Jurkat, Clone E6-1 (cell line): ENCODE measurements around the gene ANKEF1.
A peak's percentile ranks its signal among the peaks of the same experiment; 100 is the strongest.
"Not testable (repeated sequence)": the region's sequence is repeated elsewhere in the genome, so short reads cannot be mapped to it uniquely, and the experiment has no call there.

ENCODE experiments used
- DNase-seq: peaks from one replicate; pipeline ENCODE4 v3.0.0-alpha.2; 2011; ENCODE audit warnings: low read depth, low spot score
- H3K4me3 ChIP-seq: 2 replicates; pipeline ENCODE4 v1.5.1; 2011; ENCODE audit warnings: mild to moderate bottlenecking, low read length, control low read depth, moderate library complexity

Gene ANKEF1

DNA sequence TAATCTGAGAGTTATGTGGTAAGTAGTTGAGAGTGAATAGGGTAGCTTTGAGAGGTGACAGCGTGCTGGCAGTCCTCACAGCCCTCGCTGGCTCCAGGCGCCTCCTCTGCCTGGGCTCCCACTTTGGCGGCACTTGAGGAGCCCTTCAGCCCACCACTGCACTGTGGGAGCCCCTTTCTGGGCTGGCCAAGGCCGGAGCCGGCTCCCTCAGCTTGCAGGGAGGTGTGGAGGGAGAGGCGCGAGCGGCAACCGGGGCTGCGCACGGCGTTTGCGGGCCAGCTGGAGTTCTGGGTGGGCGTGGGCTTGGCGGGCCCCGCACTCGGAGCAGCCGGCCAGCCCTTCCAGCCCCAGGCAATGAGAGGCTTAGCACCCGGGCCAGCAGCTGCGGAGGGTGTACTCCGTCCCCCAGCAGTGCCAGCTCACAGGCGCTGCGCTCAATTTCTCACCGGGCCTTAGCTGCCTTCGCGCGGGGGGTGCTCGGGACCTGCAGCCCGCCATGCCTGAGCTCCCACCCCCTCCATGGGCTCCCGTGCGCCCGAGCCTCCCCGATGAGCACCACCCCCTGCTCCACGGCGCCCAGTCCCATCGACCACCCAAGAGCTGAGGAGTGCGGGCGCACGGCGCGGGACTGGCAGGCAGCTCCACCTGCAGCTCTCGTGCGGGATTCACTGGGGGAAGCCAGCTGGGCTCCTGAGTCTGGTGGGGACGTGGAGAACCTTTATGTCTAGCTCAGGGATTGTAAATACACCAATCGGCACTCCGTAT lies 3.2 kb upstream of the ANKEF1 start:
- H3K4me3 ChIP-seq, DNase-seq: not testable (repeated sequence)

- H3K4me3 ChIP-seq, DNase-seq: not testable (repeated sequence)
These were observed 2.5 kb upstream of the ANKEF1 start for GRCh38 chr20:10032269-10032668.

DNA sequence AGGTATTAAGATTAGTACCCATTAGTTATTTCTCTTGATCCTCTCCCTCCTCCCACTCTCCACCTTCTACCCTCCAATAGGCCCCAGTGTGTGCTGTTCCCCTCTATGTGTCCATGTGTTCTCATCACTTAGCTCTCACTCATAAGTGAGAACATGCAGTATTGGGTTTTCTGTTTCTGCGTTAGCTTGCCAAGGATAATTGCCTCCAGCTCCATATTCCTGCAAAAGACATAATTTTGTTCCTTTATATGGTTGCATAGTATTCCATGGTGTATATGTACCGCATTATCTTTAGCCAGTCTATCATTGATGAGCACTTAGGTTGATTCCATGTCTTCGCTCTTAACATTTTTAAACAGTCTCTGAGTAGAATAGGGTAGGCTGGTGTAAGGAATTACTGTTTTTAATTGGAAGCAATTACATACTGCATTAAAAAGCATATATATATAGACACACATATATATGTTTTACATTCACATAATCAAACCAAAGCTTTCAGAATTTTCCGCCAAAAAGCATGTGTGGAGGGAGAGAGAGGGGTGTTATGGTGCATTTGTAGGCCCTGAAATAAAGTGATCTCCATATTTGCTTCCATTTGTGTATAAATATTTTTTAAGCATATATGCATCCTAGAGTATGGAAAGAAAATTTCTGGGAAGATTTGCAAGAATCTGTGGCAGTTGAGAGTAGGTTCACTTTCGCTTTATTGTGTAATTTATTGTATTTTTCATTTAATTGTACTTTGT lies 709 bp upstream of the ANKEF1 start:
- DNase-seq, result no peak
- no peak overlapping the region for H3K4me3 ChIP-seq

DNA sequence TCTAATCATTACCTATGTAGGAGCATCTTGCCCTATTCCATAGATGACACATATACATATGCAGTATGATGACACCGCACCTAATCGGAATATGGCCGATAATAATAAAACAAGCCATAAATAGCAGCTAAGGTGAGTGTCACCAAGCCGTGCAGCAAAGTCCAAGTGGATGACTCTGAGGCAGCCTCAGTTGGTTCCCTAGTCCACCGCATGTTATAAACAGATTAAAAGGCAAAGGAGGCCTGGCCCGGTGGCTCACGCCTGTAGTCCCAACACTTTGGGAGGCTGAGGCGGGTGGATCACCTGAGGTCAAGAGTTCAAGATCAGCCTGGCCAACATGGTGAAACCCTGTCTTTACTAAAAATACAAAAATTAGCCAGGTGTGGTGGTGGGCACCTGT lies 1.5 kb downstream of the ANKEF1 start:
- H3K4me3 ChIP-seq, DNase-seq: not testable (repeated sequence)

DNA sequence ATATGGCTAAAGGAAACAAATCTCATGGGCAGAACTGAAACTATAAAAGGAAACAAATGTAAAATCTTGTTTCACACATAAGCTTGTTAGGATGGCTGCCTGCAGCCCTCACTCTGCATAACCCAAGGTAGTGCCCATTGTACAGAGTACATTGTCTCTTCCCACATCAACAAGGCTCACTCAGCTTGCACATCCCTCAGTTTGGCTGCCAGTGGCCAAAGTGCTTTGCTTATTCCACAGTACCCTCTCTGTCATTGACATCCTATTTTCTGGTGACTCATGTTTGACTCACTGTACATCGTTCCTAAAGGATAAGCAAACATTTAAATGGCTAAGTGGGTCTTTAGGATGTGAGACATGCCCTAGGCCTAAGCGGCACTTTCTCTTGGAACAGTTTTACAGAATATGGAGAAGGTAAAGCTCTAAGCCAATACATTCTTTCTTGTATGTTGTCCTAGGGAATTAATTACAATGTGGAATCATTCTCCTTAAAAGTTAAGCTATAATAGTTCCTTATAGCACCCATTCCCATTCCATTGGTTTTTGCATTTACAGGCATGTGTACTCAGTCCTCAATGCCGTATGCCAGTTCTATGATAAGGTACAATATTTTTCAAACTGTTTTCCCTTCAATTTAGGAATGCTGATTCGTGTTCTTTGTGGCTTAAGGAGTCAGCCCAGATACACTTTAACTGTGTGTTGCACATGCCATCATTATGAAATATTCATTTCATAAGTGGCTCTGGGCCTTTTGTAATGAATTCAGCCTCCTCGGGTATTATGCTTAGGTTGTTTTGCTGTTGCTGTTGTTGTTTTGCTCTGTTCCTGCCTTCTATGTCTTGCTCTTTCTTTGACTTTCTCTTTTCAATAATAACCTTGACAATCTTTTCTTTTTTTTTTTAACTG lies 5.5 kb downstream of the ANKEF1 start:
- DNase-seq, result no peak

DNA sequence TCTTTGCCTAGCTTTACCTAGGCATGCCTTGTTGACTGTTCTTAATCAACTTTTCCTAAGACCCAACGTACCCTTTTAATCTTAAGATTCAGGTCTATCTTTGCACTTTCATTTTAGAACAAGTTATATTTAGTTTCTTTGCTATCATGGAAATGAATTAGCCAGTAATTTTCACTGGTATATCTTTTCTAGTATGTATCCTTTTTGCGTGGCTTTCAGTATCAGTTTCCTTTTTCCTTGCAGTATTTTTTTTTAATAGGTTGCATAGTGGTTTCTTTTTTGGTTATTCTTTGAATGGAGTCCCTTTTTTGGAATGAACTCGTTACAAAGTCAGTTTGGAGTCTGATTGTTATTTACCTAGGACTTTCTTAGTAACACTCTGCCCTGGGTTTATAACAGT lies 7.3 kb downstream of the ANKEF1 start:
- H3K4me3 ChIP-seq, result no peak overlapping the region
- no peak for DNase-seq

More for the DNA sequence above, 5.5 kb downstream of the ANKEF1 start:
- no peak overlapping the region for H3K4me3 ChIP-seq

GRCh38 chr20:10047427-10047826 lies 12.6 kb downstream of the ANKEF1 start:
- peak; percentile 3 for DNase-seq
- H3K4me3 ChIP-seq, result no peak overlapping the region

DNA sequence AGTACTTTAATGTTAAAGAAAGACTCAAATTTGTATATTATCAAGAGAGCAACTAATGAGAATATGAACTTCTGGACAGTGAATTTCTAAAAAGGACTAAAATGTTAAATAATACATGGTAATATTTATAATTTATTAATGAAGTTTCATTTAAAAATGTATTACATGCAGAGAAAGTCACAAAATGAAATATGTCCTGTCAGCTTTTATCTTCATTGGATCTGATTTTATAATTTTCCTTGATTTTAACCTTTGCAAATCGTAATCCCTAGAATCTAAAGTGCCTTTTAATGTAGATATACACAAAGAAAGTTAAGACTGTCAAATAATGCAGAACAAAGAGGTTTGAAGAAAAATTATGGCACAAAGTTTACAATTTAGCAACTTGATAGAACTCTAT lies 16.4 kb downstream of the ANKEF1 start:
- no peak for DNase-seq
- no peak overlapping the region for H3K4me3 ChIP-seq

GRCh38 chr20:10059006-10059405 lies 24.2 kb downstream of the ANKEF1 start:
- no peak overlapping the region for H3K4me3 ChIP-seq

GRCh38 chr20:10060226-10060625 lies 25.4 kb downstream of the ANKEF1 start:
- no peak for DNase-seq

More at GRCh38 chr20:10059006-10059405, 24.2 kb downstream of the ANKEF1 start:
- no peak for DNase-seq

DNA sequence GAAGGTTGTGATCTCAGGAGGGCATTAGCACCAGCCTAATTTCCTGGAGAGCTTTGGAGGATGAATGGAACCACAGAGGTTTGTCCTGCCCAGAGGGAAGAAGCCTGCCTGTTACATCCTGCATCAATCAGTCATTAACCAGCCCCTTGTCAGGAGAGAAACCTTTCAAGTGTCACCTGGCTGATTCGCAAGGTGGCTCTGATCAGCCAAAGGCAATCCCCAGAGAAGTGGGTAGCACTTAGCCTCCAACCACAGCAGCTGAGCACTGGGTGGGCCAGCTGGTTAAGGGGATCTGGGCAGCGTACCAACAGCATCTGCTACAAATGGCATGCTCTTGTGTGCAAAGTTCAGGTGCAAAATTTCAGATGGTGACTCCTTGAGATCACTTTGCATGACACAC lies 26.9 kb downstream of the ANKEF1 start:
- DNase-seq, result peak; percentile 16
- no peak overlapping the region for H3K4me3 ChIP-seq

More at GRCh38 chr20:10060226-10060625, 25.4 kb downstream of the ANKEF1 start:
- H3K4me3 ChIP-seq, result no peak overlapping the region

DNA sequence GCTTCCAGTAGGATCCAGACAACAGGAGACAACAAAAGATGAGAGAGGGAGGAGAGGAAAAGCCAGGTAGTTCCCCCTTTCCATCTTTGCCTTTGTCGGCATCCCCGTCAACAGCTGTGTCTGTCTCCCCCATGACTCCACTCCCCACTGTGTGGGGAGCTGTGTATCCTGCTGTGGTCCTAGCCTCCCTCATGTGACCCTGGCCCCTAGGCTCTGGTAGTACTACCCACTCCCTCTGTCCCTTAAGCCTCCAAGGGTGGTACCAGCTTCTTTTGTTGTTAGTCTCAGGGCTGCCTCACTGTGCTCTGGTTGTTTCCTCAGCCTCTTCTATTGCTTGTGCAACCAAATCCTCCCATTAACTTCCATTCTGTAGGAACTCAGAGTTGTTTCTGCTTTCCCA lies 28.7 kb downstream of the ANKEF1 start:
- DNase-seq, result no peak
- no peak overlapping the region for H3K4me3 ChIP-seq

DNA sequence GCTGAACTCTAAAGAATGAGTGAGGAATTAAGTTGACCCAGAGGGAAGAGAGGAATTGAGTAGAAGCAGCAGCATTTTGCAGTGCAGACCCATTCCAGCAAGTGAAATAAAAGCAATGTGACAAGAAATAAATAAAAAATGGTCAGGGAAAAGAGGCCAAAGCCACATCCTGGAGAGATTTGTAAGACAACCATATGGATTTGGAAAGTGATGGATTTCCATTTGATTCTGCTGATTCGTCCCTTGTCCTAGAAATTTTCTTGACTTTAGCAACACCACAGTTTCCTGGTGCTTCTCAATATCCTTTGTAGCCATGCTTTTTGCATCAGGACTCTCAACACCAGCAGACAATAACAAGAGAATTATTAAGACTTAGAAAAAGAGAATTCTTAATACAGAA lies 29.8 kb downstream of the ANKEF1 start:
- no peak overlapping the region for H3K4me3 ChIP-seq
- DNase-seq, result no peak

- H3K4me3 ChIP-seq, result no peak overlapping the region
- no peak for DNase-seq
These were observed 30.5 kb downstream of the ANKEF1 start for GRCh38 chr20:10065154-10065833.

DNA sequence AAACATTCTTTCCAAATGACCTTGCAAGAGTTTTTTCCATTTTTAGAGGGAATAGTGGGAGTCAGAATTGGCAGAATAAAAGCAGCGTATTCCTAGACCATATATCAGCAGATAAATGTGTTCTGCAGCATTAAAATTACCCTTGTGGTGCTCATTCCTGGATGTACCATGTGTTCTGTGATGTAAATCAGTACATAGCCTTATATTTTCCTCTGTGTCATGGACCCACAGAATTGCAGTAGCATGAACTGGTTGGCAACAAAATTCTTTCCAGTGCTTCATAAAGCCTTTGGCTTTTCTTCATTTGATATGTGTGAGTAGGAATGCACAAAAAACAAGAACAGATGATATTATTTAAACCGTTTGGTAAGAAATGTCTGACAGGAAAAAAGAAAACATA lies 32.5 kb downstream of the ANKEF1 start:
- DNase-seq, result no peak
- H3K4me3 ChIP-seq, result no peak overlapping the region

GRCh38 chr20:10074513-10074912 lies 39.7 kb downstream of the ANKEF1 start:
- DNase-seq, result no peak

GRCh38 chr20:10075606-10076005 lies 40.8 kb downstream of the ANKEF1 start:
- DNase-seq, result no peak

More at GRCh38 chr20:10074513-10074912, 39.7 kb downstream of the ANKEF1 start:
- no peak overlapping the region for H3K4me3 ChIP-seq

GRCh38 chr20:10076126-10077080 lies 41.6 kb downstream of the ANKEF1 start:
- DNase-seq, result no peak
- no peak overlapping the region for H3K4me3 ChIP-seq

More at GRCh38 chr20:10075606-10076005, 40.8 kb downstream of the ANKEF1 start:
- no peak overlapping the region for H3K4me3 ChIP-seq
